Peyer's patch (tissue), 4 donors: ENCODE results near the gene RSAD2. TPM values are rescaled to one million over a fixed set of nuclear protein-coding genes. Genes with fewer than 3 reads are reported as not detected.
"Not testable (repeated sequence)": the region's sequence is repeated elsewhere in the genome, so short reads cannot be mapped to it uniquely, and the experiment has no call there.

Source experiments
- DNase-seq, 3 donors: peaks; one replicate each; pipeline ENCODE4 v3.0.0-alpha.2; 2017 to 2019
- H3K27ac ChIP-seq, 4 donors: fragments of 200-600 bp; sonication (generic); one replicate each; pipeline ENCODE4 v1.5.1; 2016 to 2019
- H3K27me3 ChIP-seq, 2 donors: fragments of 200-600 bp; sonication (generic); one replicate each; pipeline ENCODE4 v1.5.1; 2019
- H3K36me3 ChIP-seq, 3 donors: fragments of 200-600 bp; sonication (generic); one replicate each; pipeline ENCODE4 v1.5.1; 2016 to 2019
- H3K4me1 ChIP-seq, 4 donors: fragments of 200-600 bp; sonication (generic); one replicate each; pipeline ENCODE4 v1.5.1; 2016 to 2019
- H3K4me3 ChIP-seq, 4 donors: fragments of 200-600 bp; sonication (generic); 1 replicate in 3 of 4; 2 replicates in 1 of 4; pipeline ENCODE4 v1.5.1; 2016 to 2019; ENCODE audit warnings: mild to moderate bottlenecking in 1 of 4
- H3K9me3 ChIP-seq, 4 donors: fragments of 200-600 bp; sonication (generic); one replicate each; pipeline ENCODE4 v1.5.1; 2016 to 2019; ENCODE audit warnings: mild to moderate bottlenecking in 1 of 4
- CTCF ChIP-seq, 6 experiments: fragments of 450-650 bp in 4 of 6; fragments of 200-600 bp in 2 of 6; sonication (generic) in 1 of 6; IDR thresholded peaks; one replicate each; pipeline ENCODE4 v1.5.1; 2017 to 2019; ENCODE audit warnings: antibody characterized with exemption in 6 of 6, mild to moderate bottlenecking in 3 of 6, moderate library complexity in 1 of 6
- POLR2A ChIP-seq, 2 donors: fragments of 450-650 bp; IDR thresholded peaks; one replicate each; pipeline ENCODE4 v1.5.1; 2017; ENCODE audit warnings: antibody characterized with exemption in 2 of 2, mild to moderate bottlenecking in 2 of 2, moderate library complexity in 2 of 2
- total RNA-seq, 4 donors: library from RNA; depleted of rRNA; stranded (reverse); fragments of >200 nt; gene quantifications; one replicate each; pipeline ENCODE4 v1.1.0, GENCODE V29; 2016

Gene RSAD2
- total RNA-seq, 4 donors from 2014 or later = 1.2 to 5.8 (median 2.2) TPM

- no peak for TF ChIP-seq CTCF (IDR thresholded peaks at IDR 0.05)
- no peak for DNase-seq
- no peak overlapping the region for H3K4me3 ChIP-seq
- H3K9me3 ChIP-seq = no peaks in the 10 kb centered on the region
- H3K36me3 ChIP-seq = no peaks in the 10 kb centered on the region
- no peaks in the 10 kb centered on the region for H3K27me3 ChIP-seq
- H3K4me1 ChIP-seq = no peaks in the 10 kb centered on the region
- H3K27ac ChIP-seq = no peak overlapping the region
Measured at GRCh38 chr2:6887751-6888192, 10.2 kb downstream of the RSAD2 start.

- no peak for DNase-seq
- no peaks in the 10 kb centered on the region for H3K4me1 ChIP-seq
- TF ChIP-seq CTCF (IDR thresholded peaks at IDR 0.05) = no peak
- no peak for TF ChIP-seq POLR2A (IDR thresholded peaks at IDR 0.05)
Measured at GRCh38 chr2:6888724-6889123, 11.1 kb downstream of the RSAD2 start.

GRCh38 chr2:6893876-6894482, 16.4 kb downstream of the RSAD2 start:
- H3K4me1 ChIP-seq = no peaks in the 10 kb centered on the region
- H3K36me3 ChIP-seq = no peaks in the 10 kb centered on the region
- H3K4me3 ChIP-seq = no peak overlapping the region
- H3K27me3 ChIP-seq = no peaks in the 10 kb centered on the region
- H3K27ac ChIP-seq = no peak overlapping the region
- no peaks in the 10 kb centered on the region for H3K9me3 ChIP-seq
- no peak for TF ChIP-seq POLR2A (IDR thresholded peaks at IDR 0.05)
- TF ChIP-seq CTCF (IDR thresholded peaks at IDR 0.05) = no peak
- DNase-seq = no peak

More at GRCh38 chr2:6888724-6889123, 11.1 kb downstream of the RSAD2 start:
- Histone ChIP-seq H3K27ac (no peak overlapping the region), H3K9me3 (no peaks in the 10 kb centered on the region), H3K36me3 (no peaks in the 10 kb centered on the region), H3K4me3 (no peak overlapping the region), H3K27me3 (no peaks in the 10 kb centered on the region)

- Histone ChIP-seq H3K4me1 (no peaks in the 10 kb centered on the region), H3K27me3 (no peaks in the 10 kb centered on the region), H3K4me3 (no peak overlapping the region), H3K27ac (no peak overlapping the region), H3K9me3 (no peaks in the 10 kb centered on the region), H3K36me3 (no peaks in the 10 kb centered on the region)
- DNase-seq = no peak
- TF ChIP-seq CTCF (IDR thresholded peaks at IDR 0.05) = peak; percentile 37 to 91 (median 82)
- no peak for TF ChIP-seq POLR2A (IDR thresholded peaks at IDR 0.05)
Measured at GRCh38 chr2:6896930-6897759, 19.6 kb downstream of the RSAD2 start.

- not testable (repeated sequence) for DNase-seq, H3K27me3 ChIP-seq, H3K4me3 ChIP-seq, H3K4me1 ChIP-seq, H3K36me3 ChIP-seq, H3K9me3 ChIP-seq, H3K27ac ChIP-seq
Measured at GRCh38 chr2:6902581-6902980, 25.0 kb downstream of the RSAD2 start.

- Histone ChIP-seq H3K36me3 (no peaks in the 10 kb centered on the region), H3K4me1 (peaks cover 0 to 5% (median 2%) of the 10 kb centered on the region in 4 donors), H3K27ac (no peak overlapping the region), H3K9me3 (no peaks in the 10 kb centered on the region), H3K27me3 (no peaks in the 10 kb centered on the region), H3K4me3 (no peak overlapping the region)
- no peak for DNase-seq
- TF ChIP-seq POLR2A (IDR thresholded peaks at IDR 0.05) = no peak
- no peak for TF ChIP-seq CTCF (IDR thresholded peaks at IDR 0.05)
Measured at GRCh38 chr2:6905668-6906067, 28.1 kb downstream of the RSAD2 start.
